Esophagus muscularis mucosa (tissue), 4 donors: ENCODE results near the gene OR2B6. TPM values are rescaled to one million over a fixed set of nuclear protein-coding genes. Genes with fewer than 3 reads are reported as not detected.

Experiments used
- DNase-seq: peaks from one replicate; pipeline ENCODE4 v3.0.0-alpha.2; 2017; ENCODE audit errors: extremely low spot score
- H3K27ac ChIP-seq, 4 donors: fragments of 200-600 bp; sonication (generic); replicated peaks in 1 of 4; 1 replicate in 3 of 4; 2 replicates in 1 of 4; pipeline ENCODE4 v1.5.1; 2016 to 2019; ENCODE audit warnings: mild to moderate bottlenecking in 1 of 4
- H3K27me3 ChIP-seq, 4 donors: fragments of 200-600 bp; sonication (generic); one replicate each; pipeline versions ENCODE4 v1.5.1 to v1.6.0; 2016 to 2019
- H3K36me3 ChIP-seq, 4 donors: fragments of 200-600 bp; sonication (generic); one replicate each; pipeline ENCODE4 v1.5.1; 2016 to 2019
- H3K4me1 ChIP-seq, 4 donors: fragments of 200-600 bp; sonication (generic); one replicate each; pipeline ENCODE4 v1.5.1; 2016 to 2019
- H3K4me3 ChIP-seq, 4 donors: fragments of 200-600 bp; sonication (generic); 1 replicate in 2 of 4; 2 replicates in 2 of 4; pipeline ENCODE4 v1.5.1; 2016 to 2019; ENCODE audit warnings: mild to moderate bottlenecking in 4 of 4, moderate library complexity in 1 of 4
- H3K9me3 ChIP-seq, 4 donors: fragments of 200-600 bp; sonication (generic); 1 replicate in 3 of 4; 2 replicates in 1 of 4; pipeline ENCODE4 v1.5.1; 2016 to 2019
- EP300 ChIP-seq: sonication (generic); formaldehyde crosslinking; IDR thresholded peaks from one replicate; pipeline ENCODE4 v1.6.1; 2017; ENCODE audit warnings: antibody characterized with exemption
- POLR2A ChIP-seq: fragments of 450-650 bp; IDR thresholded peaks from one replicate; pipeline ENCODE4 v1.6.1; 2017; ENCODE audit warnings: antibody characterized with exemption, moderate library complexity, mild to moderate bottlenecking, low read depth
- POLR2AphosphoS5 ChIP-seq, 2 donors: sonication (generic); formaldehyde crosslinking; IDR thresholded peaks; one replicate each; pipeline ENCODE4 v1.6.1; 2017; ENCODE audit warnings: antibody characterized with exemption in 2 of 2
- WGBS: methylation state at CpG from one replicate; pipeline ENCODE4 v1.1.5; 2018; 5-methylcytosine and 5-hydroxymethylcytosine counted together
- intact Hi-C: fragments of 100-400 bp; cut with DNase I; formaldehyde crosslinking; loops from one replicate; pipeline ENCODE4 v1.15.1; 2023
- total RNA-seq, 4 donors: library from RNA; depleted of rRNA; stranded (reverse); fragments of >200 nt; gene quantifications; one replicate each; pipeline versions ENCODE4 v1.1.0 to v1.2.1, GENCODE V29; 2016
- TF ChIP-seq, protein P1 (sequence below), 3 experiments: fragments of 200-600 bp in 2 of 3; fragments of 450-650 bp in 1 of 3; sonication (generic) in 2 of 3; IDR thresholded peaks; one replicate each; pipeline ENCODE4 v1.5.1; 2017 to 2019; ENCODE audit warnings: antibody characterized with exemption in 3 of 3, mild to moderate bottlenecking in 2 of 3, moderate library complexity in 1 of 3

OR2B6 gene
- total RNA-seq, 4 donors from 2014 or later: not detected

DNA sequence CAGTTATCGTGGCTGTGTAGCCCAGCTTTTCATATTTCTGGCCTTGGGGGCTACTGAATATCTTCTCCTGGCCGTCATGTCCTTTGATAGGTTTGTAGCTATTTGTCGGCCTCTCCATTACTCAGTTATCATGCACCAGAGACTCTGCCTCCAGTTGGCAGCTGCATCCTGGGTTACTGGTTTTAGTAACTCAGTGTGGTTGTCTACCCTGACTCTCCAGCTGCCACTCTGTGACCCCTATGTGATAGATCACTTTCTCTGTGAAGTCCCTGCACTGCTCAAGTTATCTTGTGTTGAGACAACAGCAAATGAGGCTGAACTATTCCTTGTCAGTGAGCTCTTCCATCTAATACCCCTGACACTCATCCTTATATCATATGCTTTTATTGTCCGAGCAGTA is 475 bp downstream of the OR2B6 start:
- no peak for DNase-seq
- intact Hi-C loops: no loop called here

DNA sequence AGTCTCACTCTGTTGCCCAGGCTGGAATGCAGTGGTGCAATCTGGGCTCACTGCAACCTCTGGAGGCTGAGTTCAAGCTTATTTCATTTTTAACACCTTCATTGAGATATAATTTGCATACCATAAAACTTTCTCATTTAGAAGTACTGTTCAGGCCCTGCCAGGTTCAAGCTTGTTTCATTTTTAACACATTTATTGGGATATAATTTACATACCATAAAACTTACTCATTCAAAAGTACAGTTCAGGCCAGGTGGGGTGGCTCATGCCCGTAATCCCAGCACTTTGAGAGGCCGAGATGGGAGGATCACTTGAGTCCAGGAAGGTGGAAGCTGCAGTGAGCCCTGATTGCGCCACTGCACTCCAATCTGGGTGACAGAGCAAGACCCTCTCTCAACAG is 5.5 kb downstream of the OR2B6 start:
- TF ChIP-seq, protein P1, sequence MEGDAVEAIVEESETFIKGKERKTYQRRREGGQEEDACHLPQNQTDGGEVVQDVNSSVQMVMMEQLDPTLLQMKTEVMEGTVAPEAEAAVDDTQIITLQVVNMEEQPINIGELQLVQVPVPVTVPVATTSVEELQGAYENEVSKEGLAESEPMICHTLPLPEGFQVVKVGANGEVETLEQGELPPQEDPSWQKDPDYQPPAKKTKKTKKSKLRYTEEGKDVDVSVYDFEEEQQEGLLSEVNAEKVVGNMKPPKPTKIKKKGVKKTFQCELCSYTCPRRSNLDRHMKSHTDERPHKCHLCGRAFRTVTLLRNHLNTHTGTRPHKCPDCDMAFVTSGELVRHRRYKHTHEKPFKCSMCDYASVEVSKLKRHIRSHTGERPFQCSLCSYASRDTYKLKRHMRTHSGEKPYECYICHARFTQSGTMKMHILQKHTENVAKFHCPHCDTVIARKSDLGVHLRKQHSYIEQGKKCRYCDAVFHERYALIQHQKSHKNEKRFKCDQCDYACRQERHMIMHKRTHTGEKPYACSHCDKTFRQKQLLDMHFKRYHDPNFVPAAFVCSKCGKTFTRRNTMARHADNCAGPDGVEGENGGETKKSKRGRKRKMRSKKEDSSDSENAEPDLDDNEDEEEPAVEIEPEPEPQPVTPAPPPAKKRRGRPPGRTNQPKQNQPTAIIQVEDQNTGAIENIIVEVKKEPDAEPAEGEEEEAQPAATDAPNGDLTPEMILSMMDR (IDR thresholded peaks at IDR 0.05): no peak
- no peak for TF ChIP-seq POLR2A
- TF ChIP-seq EP300: no peak
- no peak for TF ChIP-seq POLR2AphosphoS5 (IDR thresholded peaks at IDR 0.05)

More for the DNA sequence above, 475 bp downstream of the OR2B6 start:
- Histone ChIP-seq H3K27ac (no peak overlapping the region), H3K36me3 (no peaks in the 10 kb centered on the region), H3K4me1 (no peaks in the 10 kb centered on the region), H3K9me3 (no peaks in the 10 kb centered on the region), H3K27me3 (peaks cover 0 to 14% (median 0%) of the 10 kb centered on the region in 4 donors), H3K4me3 (no peak overlapping the region)
- no peak for TF ChIP-seq POLR2AphosphoS5 (IDR thresholded peaks at IDR 0.05)
- no peak for TF ChIP-seq POLR2A
- TF ChIP-seq EP300: no peak
- TF ChIP-seq, protein P1 (IDR thresholded peaks at IDR 0.05): no peak
- WGBS: 64% methylated on average over 4 of the region's 4 CpGs

DNA sequence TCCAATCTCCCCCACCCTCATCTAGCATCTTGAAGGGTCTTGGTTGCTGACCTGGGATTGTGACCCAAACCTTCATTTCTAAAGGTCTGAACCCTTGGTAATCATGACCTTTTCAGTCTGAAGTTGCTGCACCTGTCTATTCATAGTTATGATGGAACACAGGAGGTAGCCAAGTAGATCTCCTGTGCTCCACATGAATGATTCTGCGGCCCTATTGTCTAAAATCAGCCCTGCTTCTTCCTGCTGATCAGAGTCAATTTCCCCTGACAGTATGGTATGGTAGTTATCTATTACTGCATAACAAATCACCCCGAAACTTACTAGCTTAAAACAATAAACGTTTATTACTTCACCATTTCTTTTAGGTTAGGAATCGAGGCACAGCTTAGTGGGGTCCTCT is 9.0 kb downstream of the OR2B6 start:
- no peak overlapping the region for H3K4me3 ChIP-seq
- WGBS: 84% methylated on average over 4 of the region's 4 CpGs
- no peaks in the 10 kb centered on the region for H3K36me3 ChIP-seq
- DNase-seq: no peak
- no peak overlapping the region for H3K27ac ChIP-seq
- H3K27me3 ChIP-seq: peaks cover 0 to 8% (median 0%) of the 10 kb centered on the region in 4 donors
- TF ChIP-seq, protein P1 (IDR thresholded peaks at IDR 0.05): no peak
- TF ChIP-seq EP300 (no peak), POLR2AphosphoS5 (IDR thresholded peaks at IDR 0.05) (no peak), POLR2A (no peak)
- intact Hi-C loops: no loop called here
- H3K4me1 ChIP-seq: no peaks in the 10 kb centered on the region
- peaks cover 0 to 21% (median 5%) of the 10 kb centered on the region in 4 donors for H3K9me3 ChIP-seq

More for the DNA sequence above, 5.5 kb downstream of the OR2B6 start:
- peaks cover 0 to 8% (median 0%) of the 10 kb centered on the region in 4 donors for H3K9me3 ChIP-seq
- intact Hi-C loops: no loop called here
- WGBS: 64% methylated on average over 3 of the region's 3 CpGs
- no peaks in the 10 kb centered on the region for H3K36me3 ChIP-seq
- H3K4me1 ChIP-seq: no peaks in the 10 kb centered on the region
- no peak overlapping the region for H3K4me3 ChIP-seq
- H3K27ac ChIP-seq: no peak overlapping the region
- DNase-seq: no peak
- H3K27me3 ChIP-seq: peaks cover 0 to 8% (median 0%) of the 10 kb centered on the region in 4 donors

DNA sequence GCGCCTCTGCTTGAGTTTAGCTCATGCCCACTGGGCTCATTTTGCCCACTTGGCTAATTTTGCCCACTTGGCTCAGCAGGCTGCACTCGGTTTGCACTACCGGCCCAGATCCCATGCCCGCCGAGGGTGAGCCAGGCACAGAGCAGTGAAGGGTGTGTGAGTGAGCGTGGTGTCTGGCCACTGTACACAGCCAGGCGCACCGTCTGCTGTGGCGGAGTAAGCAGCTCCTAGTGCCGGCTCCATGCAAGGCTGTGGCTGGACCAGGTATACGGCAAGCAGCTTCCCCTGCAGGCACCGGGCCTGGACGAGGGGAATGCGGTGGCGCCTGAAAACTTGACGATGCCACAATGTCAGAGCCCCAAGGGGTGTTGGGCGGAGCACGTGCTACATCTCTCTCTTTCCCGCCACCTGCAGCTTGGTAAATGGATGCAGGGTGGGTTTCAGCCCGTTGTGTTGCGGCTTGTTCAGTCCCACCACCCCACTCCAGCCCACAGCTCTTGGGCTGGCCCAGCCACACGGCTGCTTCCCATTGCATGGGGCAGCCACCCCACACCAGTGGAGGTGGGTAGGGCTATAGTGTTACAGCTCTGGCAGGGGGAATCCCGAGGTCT is 9.9 kb downstream of the OR2B6 start:
- no peaks in the 10 kb centered on the region for H3K36me3 ChIP-seq
- 97% methylated on average over 21 of the region's 23 CpGs for WGBS
- H3K4me3 ChIP-seq: no peak overlapping the region
- DNase-seq: no peak
- H3K4me1 ChIP-seq: no peaks in the 10 kb centered on the region
- intact Hi-C loops: no loop called here
- H3K27ac ChIP-seq: no peak overlapping the region
- TF ChIP-seq, protein P1 (IDR thresholded peaks at IDR 0.05): no peak
- TF ChIP-seq EP300 (no peak), POLR2A (no peak), POLR2AphosphoS5 (IDR thresholded peaks at IDR 0.05) (no peak)
- H3K27me3 ChIP-seq: peaks cover 0 to 8% (median 0%) of the 10 kb centered on the region in 4 donors
- H3K9me3 ChIP-seq: peaks cover 0 to 22% (median 5%) of the 10 kb centered on the region in 4 donors

DNA sequence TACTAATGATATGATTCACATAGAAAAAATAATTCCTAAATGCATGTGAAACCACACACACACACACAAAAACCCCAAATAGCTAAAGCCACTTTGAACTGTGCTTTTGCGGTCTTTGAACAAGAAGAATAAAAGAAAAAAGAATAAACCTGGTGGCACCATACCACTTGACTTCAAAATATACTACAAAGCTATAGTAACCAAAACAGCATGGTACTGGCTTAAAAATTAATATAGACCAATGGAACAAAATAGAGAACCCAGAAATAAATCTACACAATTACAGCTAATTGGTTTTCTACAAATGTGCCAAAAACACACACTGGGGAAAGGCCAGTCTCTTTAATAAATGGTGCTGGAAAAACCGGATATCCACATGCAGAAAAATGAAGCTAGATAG is 13.4 kb downstream of the OR2B6 start:
- intact Hi-C loops: no loop called here
- DNase-seq: no peak
- no peaks in the 10 kb centered on the region for H3K4me1 ChIP-seq
- no peaks in the 10 kb centered on the region for H3K36me3 ChIP-seq
- H3K27ac ChIP-seq: no peak overlapping the region
- H3K9me3 ChIP-seq: peaks cover 0 to 22% (median 5%) of the 10 kb centered on the region in 4 donors
- H3K27me3 ChIP-seq: peaks cover 0 to 8% (median 0%) of the 10 kb centered on the region in 4 donors
- no peak for TF ChIP-seq POLR2A
- WGBS: 87% methylated on average over 2 of the region's 2 CpGs
- no peak overlapping the region for H3K4me3 ChIP-seq
